HepG2 (cell line): Measurements from ENCODE around the gene ATL2. TPM values are rescaled to one million over a fixed set of nuclear protein-coding genes. Genes with fewer than 3 reads are reported as not detected.

Experiments used
- ATAC-seq: fragments of 200-7000 bp; cut with Tn5 transposase; 3 replicates; pipeline ENCODE4 v1.9.1; 2020; ENCODE audit warnings: mild to moderate bottlenecking, moderate library complexity
- BruUV-seq: library from RNA; stranded (reverse); fragments of 400-500 nt; replicated peaks from 2 replicates; lab custom pipeline; 2021; lab: Mats Ljungman, UMichigan
- CTCF ChIA-PET: fragments of 300-600 bp; formaldehyde crosslinking; extraction: SDS; loops from one replicate; lab custom pipeline; 2021; ENCODE audit warnings: low total read pairs, inconsistent platforms, low intra/inter-chr PET ratio; lab: Yijun Ruan, JAX
- POLR2A ChIA-PET: fragments of 350-600 bp; sonication (Branson Sonifier 250); formaldehyde crosslinking; loops from one replicate; lab custom pipeline; 2020; ENCODE audit warnings: antibody characterized with exemption, inconsistent platforms; lab: Yijun Ruan, JAX
- DNase-seq: peaks from one replicate; pipeline ENCODE4 v3.0.0-alpha.2; 2015; ENCODE audit warnings: low spot score
- FAIRE-seq: peaks from 3 replicates; lab custom pipeline; 2011; peaks lifted over from hg19 to GRCh38; lab: Jason Lieb, UNC
- H2AFZ ChIP-seq: one replicate; pipeline ENCODE4 v1.6.1; 2011; ENCODE audit warnings: low read length, inconsistent platforms
- H3K27ac ChIP-seq: fragments of 300-600 bp; 3 replicates; pipeline ENCODE4 v1.8.0; 2011; ENCODE audit warnings: mixed run types, mild to moderate bottlenecking, mixed read lengths, low read length, inconsistent platforms; ENCODE audit not compliant: insufficient read depth; ENCODE audit errors: extremely low read length
- H3K27me3 ChIP-seq, 2 experiments: fragments of 200-600 bp in 1 of 2; 2 replicates in 1 of 2; 3 replicates in 1 of 2; pipeline versions ENCODE4 v1.6.0 to v1.8.0; 2011; ENCODE audit warnings: low read length in 2 of 2, mild to moderate bottlenecking in 2 of 2, moderate library complexity in 2 of 2, inconsistent platforms in 1 of 2; ENCODE audit not compliant: insufficient read depth in 2 of 2, control insufficient read depth in 1 of 2
- H3K36me3 ChIP-seq, 2 experiments: fragments of 200-600 bp in 1 of 2; replicated peaks in 1 of 2; 2 replicates in 1 of 2; 3 replicates in 1 of 2; pipeline versions ENCODE4 v1.5.1 to v1.8.0; 2011; ENCODE audit warnings: low read length in 2 of 2, inconsistent platforms in 1 of 2; ENCODE audit not compliant: insufficient read depth in 2 of 2, control insufficient read depth in 1 of 2
- H3K4me1 ChIP-seq: 2 replicates; pipeline ENCODE4 v1.5.1; 2012; ENCODE audit warnings: low read length, inconsistent platforms; ENCODE audit not compliant: insufficient read depth
- H3K4me2 ChIP-seq: 2 replicates; pipeline ENCODE4 v1.6.0; 2011; ENCODE audit warnings: low read depth, low read length, inconsistent platforms
- H3K4me3 ChIP-seq, 3 experiments: fragments of 200-600 bp in 1 of 3; sonication (generic), shearing (Covaris generic) in 1 of 3; replicated peaks in 1 of 3; 2 replicates each; pipeline ENCODE4 v1.5.1; 2011 to 2016; ENCODE audit warnings: low read length in 3 of 3, inconsistent platforms in 2 of 3, low read depth in 2 of 3, mild to moderate bottlenecking in 2 of 3, control low read depth in 1 of 3, mixed read lengths in 1 of 3; ENCODE audit not compliant: insufficient read depth in 1 of 3
- H3K79me2 ChIP-seq: one replicate; pipeline ENCODE4 v1.6.1; 2011; ENCODE audit warnings: low read length, inconsistent platforms; ENCODE audit not compliant: insufficient read depth
- H3K9ac ChIP-seq: 2 replicates; pipeline ENCODE4 v1.6.0; 2011; ENCODE audit warnings: mild to moderate bottlenecking, low read depth, low read length, inconsistent platforms; ENCODE audit not compliant: insufficient read depth
- H3K9me3 ChIP-seq: 2 replicates; pipeline ENCODE4 v1.5.1; 2012; ENCODE audit warnings: mild to moderate bottlenecking, low read length
- H4K20me1 ChIP-seq: 2 replicates; pipeline ENCODE4 v1.6.0; 2011; ENCODE audit warnings: inconsistent platforms, mild to moderate bottlenecking, low read length, moderate library complexity; ENCODE audit not compliant: insufficient read depth
- ARID2 ChIP-seq: sonication (generic); formaldehyde crosslinking; IDR thresholded peaks from 2 replicates; pipeline ENCODE4 v1.8.1; 2022; ENCODE audit warnings: mild to moderate bottlenecking, missing genetic modification reagents, borderline replicate concordance
- HES4 ChIP-seq: sonication (generic); formaldehyde crosslinking; IDR thresholded peaks from 2 replicates; pipeline ENCODE4 v1.9.0; 2021; ENCODE audit warnings: mild to moderate bottlenecking, missing genetic modification reagents, borderline replicate concordance
- MAZ ChIP-seq, 2 experiments: sonication (generic) in 1 of 2; formaldehyde crosslinking in 1 of 2; IDR thresholded peaks; 2 replicates each; pipeline versions ENCODE4 v1.5.0 to v1.6.1; 2012 to 2020; ENCODE audit warnings: low read depth in 2 of 2, mild to moderate bottlenecking in 2 of 2, borderline replicate concordance in 1 of 2, improper control_type of control experiment in 1 of 2, low read length in 1 of 2, missing genetic modification reagents in 1 of 2, moderate library complexity in 1 of 2
- ZSCAN5A ChIP-seq: sonication (generic); formaldehyde crosslinking; IDR thresholded peaks from 2 replicates; pipeline ENCODE4 v1.8.0; 2022; ENCODE audit warnings: mild to moderate bottlenecking, missing genetic modification reagents, borderline replicate concordance
- WGBS: methylation state at CpG from one replicate; pipeline ENCODE4 v1.1.6; 2017; ENCODE audit warnings: low lambda C conversion rate; 5-methylcytosine and 5-hydroxymethylcytosine counted together
- in situ Hi-C: cut with HindIII; loops from 2 replicates; pipeline ENCODE4 v1.10.0; 2017; ENCODE audit warnings: low pct_unique_long_range_greater_than_20kb; ENCODE audit not compliant: extremely low pct_ligation_motif_present
- intact Hi-C: fragments of 100-400 bp; cut with micrococcal nuclease; formaldehyde crosslinking; loops from one replicate; pipeline ENCODE4 v1.10.0; 2022; ENCODE audit not compliant: unreplicated experiment
- polyA plus RNA-seq, 8 experiments: library from polyadenylated mRNA; depleted of rRNA in 3 of 8; stranded (reverse) in 7 of 8; unstranded in 1 of 8; fragments of >200 nt; fragmentation: Illumina TruSeq in 4 of 8; extraction: Trizol in 4 of 8; gene quantifications; 2 replicates each; pipeline versions ENCODE4 v1.2.1 to v1.2.3, GENCODE V29; 2011 to 2016; ENCODE audit warnings: low read depth in 4 of 8, missing spikeins in 1 of 8, mixed read lengths in 1 of 8; ENCODE audit not compliant: insufficient read depth in 1 of 8
- total RNA-seq, 5 experiments: library from RNA; depleted of rRNA; stranded (reverse); fragments of >200 nt; fragmentation: Illumina TruSeq; extraction: Trizol; gene quantifications; 2 replicates each; pipeline ENCODE4 v1.2.3, GENCODE V29; 2016; ENCODE audit warnings: low read depth in 1 of 5

ATL2 gene
- total and polyA plus RNA-seq, 2 of the 13 experiments (the other 11 are each of a cell fraction or from before 2014, with no cell fraction given): 56.5 to 119 TPM

GRCh38 chr2:38353402-38353801, 23.7 kb downstream of the ATL2 start:
- peaks cover 27% of the 10 kb centered on the region for H4K20me1 ChIP-seq
- ChIA-PET CTCF (no interaction called here), POLR2A (interaction anchor here (0.9 to 1.0 kb wide), 2 partner anchors 22 to 398 kb away, joined by 3 read pairs; partner anchors contain the start of gene SRSF7)
- no peaks in the 10 kb centered on the region for H3K9me3 ChIP-seq
- intact Hi-C loops (no loop called here), in situ Hi-C loops (no loop called here)
- no peak overlapping the region for H3K27ac ChIP-seq
- DNase-seq: no peak
- ATAC-seq: no peak
- no peak overlapping the region for H2AFZ ChIP-seq
- H3K27me3 ChIP-seq: no peaks in the 10 kb centered on the region
- no peak for FAIRE-seq
- peaks cover 87% of the 10 kb centered on the region for H3K79me2 ChIP-seq
- 96% methylated on average over 2 of the region's 2 CpGs for WGBS
- H3K4me1 ChIP-seq: peaks cover 13% of the 10 kb centered on the region
- BruUV-seq: no TSS peak
- H3K9ac ChIP-seq: no peak overlapping the region
- no peak for TF ChIP-seq HES4 (CRISPR knock-in tag)
- peaks cover 1 to 12% of the 10 kb centered on the region in 2 experiments; a peak in 3 of 5 replicates for H3K36me3 ChIP-seq
- H3K4me3 ChIP-seq: no peak overlapping the region
- no peak overlapping the region for H3K4me2 ChIP-seq

- Histone ChIP-seq H3K27me3 (no peaks in the 10 kb centered on the region), H3K4me3 (no peak overlapping the region), H3K36me3 (peaks cover 0 to 12% of the 10 kb centered on the region in 2 experiments; a peak in 3 of 5 replicates), H3K79me2 (peaks cover 89% of the 10 kb centered on the region), H2AFZ (no peak overlapping the region), H3K4me1 (peaks cover 13% of the 10 kb centered on the region), H3K9me3 (no peaks in the 10 kb centered on the region), H4K20me1 (peaks cover 22% of the 10 kb centered on the region), H3K9ac (no peak overlapping the region), H3K27ac (no peak overlapping the region), H3K4me2 (no peak overlapping the region)
- in situ Hi-C loops (no loop called here), intact Hi-C loops (no loop called here)
- CTCF ChIA-PET: no interaction called here
- FAIRE-seq: no peak
- ATAC-seq: peak; percentile 40; the same call in 2 of the 3 replicates
- BruUV-seq: no TSS peak
- DNase-seq: no peak
- TF ChIP-seq MAZ (IDR thresholded peaks at IDR 0.05; ENCODE audit: borderline replicate concordance, low read depth, low read length) (0 out of 2 replicates have a peak, but pooled peaks have one; percentile 5), MAZ (CRISPR knock-in tag; IDR thresholded peaks at IDR 0.05; ENCODE audit: low read depth) (no peak), ZSCAN5A (no peak), ARID2 (CRISPR knock-in tag) (no peak)
- POLR2A ChIA-PET: interaction anchor here (1.0 kb wide), 1 partner anchor 399 kb away, joined by 3 read pairs; the partner anchor contains the start of gene SRSF7
Measured at GRCh38 chr2:38352336-38352735, 24.7 kb downstream of the ATL2 start.
